ENCODE data around the gene SCN10A. TPM values are rescaled to one million over a fixed set of nuclear protein-coding genes. Genes with fewer than 3 reads are reported as not detected.

Gene SCN10A
- total RNA-seq, 1 donor from 2014 or later, result not detected

GRCh38 chr3:38720465-38720864 lies 95.6 kb downstream of the SCN10A start:
- DNase-seq (ENCODE audit: low spot score), result no peak

DNA sequence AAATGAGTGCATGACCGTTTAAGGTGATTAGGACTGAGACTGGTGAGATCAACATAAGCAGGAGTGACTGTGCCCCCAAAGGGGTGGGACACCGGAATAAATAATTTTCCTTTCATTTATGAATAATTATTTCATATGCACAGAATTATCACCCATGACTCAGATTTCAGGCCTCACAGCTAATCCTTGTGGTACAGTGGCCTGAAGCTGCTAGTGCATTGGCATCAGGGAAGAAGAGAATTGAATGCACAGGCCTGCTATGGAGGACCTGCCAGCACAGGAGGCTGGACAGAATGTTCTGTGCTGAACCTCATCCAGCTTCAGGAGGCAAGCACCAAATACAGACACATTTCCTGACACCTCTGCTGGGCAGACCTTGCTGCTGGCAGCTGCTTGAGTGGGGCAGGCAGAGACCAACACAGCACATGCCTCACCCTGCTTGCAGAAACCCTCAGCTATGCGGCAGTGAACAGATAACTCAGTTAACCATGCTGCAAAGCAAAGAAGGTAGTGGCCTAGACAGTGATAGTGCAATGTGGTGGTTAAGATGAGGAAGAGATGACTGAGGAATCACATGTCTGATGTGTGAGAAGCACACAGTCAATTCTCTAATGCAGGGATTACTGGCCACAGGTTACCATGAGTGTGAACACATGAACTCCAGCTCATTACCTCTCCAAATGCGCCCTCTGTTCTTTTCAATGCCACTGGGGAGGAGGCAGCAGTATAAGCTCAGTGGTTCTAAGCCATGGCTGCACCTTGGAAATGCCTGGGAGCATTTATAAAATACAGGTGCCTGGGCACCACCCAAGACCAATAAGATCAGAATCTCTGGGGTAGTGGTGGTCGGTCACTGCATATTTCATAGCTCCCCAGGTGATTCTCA lies 98.4 kb downstream of the SCN10A start:
- DNase-seq (ENCODE audit: low spot score), result no peak

DNA sequence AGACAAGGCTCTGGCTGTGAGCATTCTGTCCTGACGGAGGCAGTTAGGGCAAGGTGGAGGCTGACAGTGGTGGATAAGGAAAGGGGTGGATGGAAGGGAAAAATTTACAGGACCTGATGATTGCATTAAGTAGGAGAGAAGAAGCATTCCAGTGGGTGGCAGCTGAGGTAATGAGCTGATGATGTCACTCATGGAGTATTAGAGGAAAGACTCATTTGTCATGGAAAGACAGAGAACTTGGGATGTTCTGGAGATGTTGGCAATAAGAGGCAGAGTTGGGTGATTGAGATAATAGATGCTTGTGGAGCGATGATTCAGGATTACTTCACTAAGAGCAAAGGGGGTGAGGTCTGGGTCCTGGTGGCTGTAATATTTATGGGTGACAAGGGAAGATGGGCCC lies 102.9 kb downstream of the SCN10A start:
- DNase-seq (ENCODE audit: low spot score), result no peak

DNA sequence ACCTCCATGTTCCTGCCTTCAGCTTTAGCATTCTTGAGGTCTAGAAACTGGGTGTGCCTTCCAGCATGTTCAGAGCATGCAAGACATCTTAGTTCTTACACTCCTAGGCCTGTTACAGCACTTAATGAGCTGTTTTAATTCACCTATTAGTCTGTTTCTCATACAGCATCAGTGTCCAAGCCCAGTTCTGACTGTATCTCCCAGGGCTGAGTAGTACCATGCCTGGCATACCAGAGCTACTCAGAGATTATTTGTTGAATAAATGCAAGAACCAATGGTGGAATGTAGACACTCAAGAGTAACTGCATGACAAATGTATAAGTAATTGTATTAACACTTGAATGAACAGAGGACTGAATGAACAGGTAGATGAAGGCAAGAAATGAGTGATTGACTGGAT lies 104.7 kb downstream of the SCN10A start:
- DNase-seq (ENCODE audit: low spot score), result no peak

DNA sequence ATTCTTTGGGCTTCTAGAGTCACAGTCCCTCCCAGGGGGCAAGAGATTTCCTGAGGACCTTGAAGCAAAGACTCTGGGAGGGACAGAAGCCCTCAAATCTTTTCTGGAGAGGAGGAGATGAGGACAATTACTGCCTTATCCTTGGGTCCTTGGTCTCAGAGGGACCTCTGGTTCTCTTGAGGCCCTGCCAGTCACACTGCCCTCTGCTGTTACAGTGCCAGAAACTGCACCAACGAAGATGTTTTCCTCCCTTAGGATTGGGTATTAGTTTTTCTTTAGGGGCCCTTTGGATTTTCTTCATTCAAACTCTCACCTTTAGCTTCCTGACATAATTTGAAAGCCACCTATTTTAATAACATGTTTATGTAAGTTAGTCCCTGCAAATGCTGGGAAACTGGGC lies 108.3 kb downstream of the SCN10A start:
- DNase-seq (ENCODE audit: low spot score), result no peak

DNA sequence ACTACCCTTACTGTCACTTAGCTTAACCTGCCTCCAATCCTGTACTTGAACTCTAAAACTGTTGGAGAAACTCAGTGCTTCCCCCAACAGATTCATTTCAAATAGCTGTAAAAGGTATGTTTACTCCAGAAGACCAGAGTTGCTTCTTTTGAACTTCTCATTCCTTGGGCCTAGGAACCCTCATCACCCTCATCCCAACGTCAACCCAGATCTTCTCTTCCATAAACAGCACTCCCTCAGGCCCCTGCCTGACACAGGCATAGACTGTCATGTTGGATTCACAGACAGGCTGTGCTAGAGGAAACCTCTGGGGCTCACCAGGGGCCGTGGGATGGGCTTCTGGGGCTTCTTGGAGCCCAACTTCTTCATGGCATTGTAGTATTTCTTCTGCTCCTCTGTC lies 109.1 kb downstream of the SCN10A start:
- DNase-seq (ENCODE audit: low spot score), result no peak

GRCh38 chr3:38702231-38702630 lies 113.8 kb downstream of the SCN10A start:
- no peak for DNase-seq (ENCODE audit: low spot score)

GRCh38 chr3:38698760-38699159 lies 117.3 kb downstream of the SCN10A start:
- no peak for DNase-seq (ENCODE audit: low spot score)

GRCh38 chr3:38698061-38698460 lies 118.0 kb downstream of the SCN10A start:
- no peak for DNase-seq (ENCODE audit: low spot score)

DNA sequence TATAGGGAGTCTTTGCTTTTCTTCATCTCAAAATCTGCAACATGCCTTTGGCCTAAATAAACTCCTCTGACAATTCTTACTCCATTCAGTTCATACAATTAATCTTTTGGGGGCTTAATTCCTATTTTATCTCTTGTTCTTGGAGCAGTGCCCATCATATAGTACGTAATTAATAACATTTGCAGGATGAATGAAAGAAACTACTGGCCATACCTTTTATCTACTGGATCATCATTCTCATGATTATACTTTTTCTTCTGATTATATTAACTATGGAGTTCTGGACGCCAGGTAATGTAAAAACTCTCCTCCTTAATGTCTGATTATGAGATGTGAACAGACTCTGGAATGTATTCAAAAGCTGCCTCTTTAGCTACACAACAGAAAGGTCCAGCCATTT lies 120.0 kb downstream of the SCN10A start:
- DNase-seq (ENCODE audit: low spot score), result no peak

GRCh38 chr3:38690185-38690584 lies 125.8 kb downstream of the SCN10A start:
- DNase-seq (ENCODE audit: low spot score), result no peak

GRCh38 chr3:38689774-38690173 lies 126.2 kb downstream of the SCN10A start:
- no peak for DNase-seq (ENCODE audit: low spot score)

DNA sequence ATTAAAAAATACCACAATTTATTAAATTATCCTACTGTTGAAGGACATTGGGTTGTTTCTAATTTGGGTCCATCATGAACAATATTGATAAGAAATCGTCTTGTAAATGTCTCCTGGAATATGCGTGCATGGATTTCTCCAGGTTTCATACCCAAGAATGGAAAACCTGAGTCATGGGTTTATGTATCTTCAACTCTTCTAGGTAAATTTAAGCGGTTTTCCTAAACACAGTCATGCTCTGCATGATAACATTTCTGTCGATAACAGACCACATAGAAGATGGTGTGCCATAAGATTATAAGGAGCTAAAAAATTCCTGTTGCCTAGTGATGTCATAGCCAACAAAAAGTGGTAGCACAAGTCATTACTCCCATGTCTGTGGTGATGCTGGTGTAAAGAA lies 126.7 kb downstream of the SCN10A start:
- no peak for DNase-seq (ENCODE audit: low spot score)

DNA sequence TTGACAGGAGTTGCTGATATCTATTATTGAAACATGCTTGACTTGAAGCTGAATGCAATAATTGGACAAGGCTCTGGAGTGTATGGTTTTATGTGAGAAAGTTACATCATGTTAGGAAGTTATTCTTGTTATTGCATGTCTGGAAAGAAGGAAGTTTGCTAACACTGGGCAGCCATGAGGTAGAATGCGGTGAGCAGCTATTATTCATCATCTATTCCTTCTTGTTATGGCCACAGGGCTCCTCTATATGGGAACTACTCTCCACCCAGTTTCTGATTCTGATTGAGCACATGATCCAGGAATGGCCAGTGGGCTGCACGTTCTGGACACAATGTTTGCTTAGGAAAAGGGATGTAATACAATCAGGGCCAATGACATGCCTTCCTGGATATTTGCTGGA lies 128.7 kb downstream of the SCN10A start:
- no peak for DNase-seq (ENCODE audit: low spot score)

DNA sequence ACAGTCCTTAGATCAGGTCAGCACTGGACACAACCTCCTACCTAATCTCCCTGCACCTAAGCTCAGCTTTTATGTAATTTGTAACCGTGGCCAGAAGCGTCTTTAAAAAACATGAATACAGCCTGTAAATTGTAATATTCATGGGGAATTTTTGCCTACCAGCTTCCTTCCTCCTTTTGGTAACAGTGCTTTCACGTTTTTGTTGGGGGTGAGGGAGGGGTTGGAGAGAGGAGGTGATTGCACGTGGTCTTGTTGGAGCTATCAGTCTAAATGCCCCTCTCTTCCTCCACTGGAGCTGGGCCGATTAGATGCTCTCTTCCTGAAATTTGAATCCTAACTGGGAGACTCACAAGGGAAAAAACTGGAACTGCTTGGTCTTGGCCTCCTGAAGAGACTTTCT lies 131.5 kb downstream of the SCN10A start:
- DNase-seq (ENCODE audit: low spot score), result no peak

DNA sequence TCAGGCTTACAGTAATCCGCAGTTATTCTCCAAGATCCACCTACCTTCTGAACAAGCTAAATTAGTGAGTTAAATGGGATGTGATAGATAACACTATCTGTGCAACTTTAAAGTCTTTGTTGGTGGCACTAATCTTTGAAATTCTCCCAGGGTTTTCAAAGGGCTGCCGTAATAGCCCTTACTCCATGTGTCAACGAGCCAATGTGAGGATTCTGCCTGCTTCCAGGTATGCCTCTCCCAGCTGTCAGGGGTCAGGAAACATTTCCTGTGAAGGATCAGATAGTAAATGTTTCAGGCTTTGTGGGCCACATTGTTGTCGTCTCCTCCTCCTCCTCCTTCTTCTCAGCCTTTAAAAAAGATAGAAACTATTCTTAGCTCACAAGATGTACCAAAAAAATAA lies 146.3 kb downstream of the SCN10A start:
- no peak for DNase-seq (ENCODE audit: low spot score)

DNA sequence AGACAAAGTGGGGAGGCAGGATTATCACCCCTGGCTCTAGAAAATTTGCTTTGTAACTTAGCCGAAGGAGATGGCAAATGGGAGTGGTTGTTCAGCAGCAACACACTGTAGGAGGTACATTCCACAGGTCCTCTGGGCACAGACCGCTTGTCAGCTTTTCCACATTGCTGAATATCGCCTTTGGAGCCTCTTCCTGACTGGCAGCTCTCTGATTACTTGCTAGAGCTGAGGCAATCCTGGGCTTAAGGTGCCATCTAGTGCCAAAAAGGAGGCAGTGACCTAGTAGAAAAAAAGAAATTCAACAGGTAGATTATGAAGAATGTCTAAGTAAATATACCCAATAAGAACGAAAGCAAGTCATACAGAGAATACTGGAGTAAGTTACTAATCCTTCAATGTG lies 153.5 kb downstream of the SCN10A start:
- no peak for DNase-seq (ENCODE audit: low spot score)

DNA sequence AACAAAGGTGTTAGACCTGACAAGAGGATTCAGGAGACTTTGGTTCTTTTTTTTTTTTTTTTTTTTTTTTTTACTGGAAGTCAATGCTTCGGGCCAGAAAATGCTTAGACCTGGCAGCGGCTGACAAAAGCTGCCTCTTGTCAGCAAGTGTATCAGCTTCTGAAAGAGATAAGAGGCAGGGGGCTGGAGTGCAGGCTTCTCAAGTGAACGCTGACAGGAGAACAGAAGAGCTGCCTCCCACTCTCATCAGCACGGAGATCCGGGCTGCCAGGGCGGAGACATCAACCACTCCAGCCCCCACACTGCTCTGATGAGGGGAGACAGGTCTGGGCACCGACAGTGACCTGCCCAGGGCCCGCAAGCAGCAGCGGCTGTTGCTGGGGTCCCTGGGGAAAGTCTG lies 157.2 kb downstream of the SCN10A start:
- DNase-seq (ENCODE audit: low spot score), result peak; percentile 36

DNA sequence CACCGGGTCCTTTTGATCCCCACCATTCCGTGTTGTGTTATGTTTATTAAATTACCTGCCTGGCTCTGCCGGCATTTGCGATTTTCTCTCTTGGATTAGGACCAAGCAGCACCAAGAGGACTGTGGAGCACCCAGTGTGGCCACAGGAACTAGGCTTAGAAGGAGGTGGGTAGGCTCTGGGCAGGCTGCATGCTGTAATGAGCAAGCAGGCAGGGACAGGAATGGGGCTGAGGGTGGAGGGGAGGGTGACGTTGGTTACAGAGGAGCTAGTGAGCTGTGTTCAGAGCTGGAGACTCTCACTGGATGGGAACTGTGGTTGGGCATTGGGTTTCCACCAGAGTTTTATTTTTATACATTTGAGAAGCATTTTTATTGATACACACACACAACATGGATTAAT lies 158.6 kb downstream of the SCN10A start:
- DNase-seq (ENCODE audit: low spot score), result no peak

DNA sequence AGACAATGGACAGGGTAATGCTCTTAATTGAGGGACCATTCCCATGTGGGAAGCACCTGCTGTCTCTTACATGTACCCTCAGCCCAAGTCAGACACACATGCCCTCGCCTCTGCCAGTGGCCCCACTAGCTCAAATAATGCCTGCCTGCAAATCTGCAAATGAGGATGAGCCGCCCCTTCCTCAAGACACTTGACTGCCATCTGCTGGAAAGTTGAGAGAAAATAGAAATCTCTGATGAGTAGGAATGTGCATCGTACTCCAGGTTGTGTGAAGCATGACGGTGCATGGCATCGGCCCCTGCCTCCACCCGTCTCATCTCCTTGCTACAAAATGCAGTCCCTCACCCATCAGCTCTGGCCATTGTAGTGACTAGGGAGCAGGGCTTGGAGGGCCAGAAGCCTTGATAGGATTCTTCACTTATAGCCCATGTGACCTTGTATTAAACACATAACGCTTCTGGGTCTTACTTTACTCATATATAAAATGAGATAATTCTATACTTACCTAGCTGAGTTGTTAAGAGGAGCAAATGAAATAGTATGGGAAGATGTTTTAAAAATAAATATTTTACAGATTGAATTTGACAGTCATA lies 160.2 kb downstream of the SCN10A start:
- no peak for DNase-seq (ENCODE audit: low spot score)

GRCh38 chr3:38653685-38654537 lies 162.1 kb downstream of the SCN10A start:
- DNase-seq (ENCODE audit: low spot score), result peak; percentile 29

GRCh38 chr3:38652934-38653333 lies 163.1 kb downstream of the SCN10A start:
- no peak for DNase-seq (ENCODE audit: low spot score)
